Stimulated activated CD4-positive, alpha-beta T cell treated with anti-CD3 and anti-CD28 coated beads, TNF-alpha, amount 100 ng/mL, for 1 hour (primary cell): ENCODE results near the gene IQGAP2.

ENCODE experiments used
- DNase-seq, 3 donors: peaks; one replicate each; pipeline ENCODE4 v3.0.0-alpha.2; 2020; ENCODE audit warnings: low read depth in 3 of 3, low spot score in 1 of 3

IQGAP2 gene

DNA sequence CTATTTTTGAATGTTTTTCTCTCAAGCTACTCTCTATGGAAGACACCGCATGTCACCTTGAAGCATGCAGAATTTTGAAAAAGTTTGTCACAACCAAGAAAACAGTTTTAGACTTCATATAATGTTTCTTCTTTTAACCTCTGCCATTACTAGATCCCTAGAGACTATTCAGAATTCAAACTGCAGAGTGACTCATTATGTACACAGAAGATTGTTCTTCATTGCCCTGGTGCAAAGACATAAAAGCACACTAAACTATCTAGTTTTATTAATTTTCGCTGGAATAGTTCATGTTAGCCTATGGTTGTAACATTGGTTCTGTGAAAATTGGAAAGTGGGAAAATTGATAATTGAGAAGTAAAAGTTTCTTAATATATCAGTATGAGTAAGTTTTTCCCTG, 201.8 kb downstream of the IQGAP2 start:
- no peak for DNase-seq

DNA sequence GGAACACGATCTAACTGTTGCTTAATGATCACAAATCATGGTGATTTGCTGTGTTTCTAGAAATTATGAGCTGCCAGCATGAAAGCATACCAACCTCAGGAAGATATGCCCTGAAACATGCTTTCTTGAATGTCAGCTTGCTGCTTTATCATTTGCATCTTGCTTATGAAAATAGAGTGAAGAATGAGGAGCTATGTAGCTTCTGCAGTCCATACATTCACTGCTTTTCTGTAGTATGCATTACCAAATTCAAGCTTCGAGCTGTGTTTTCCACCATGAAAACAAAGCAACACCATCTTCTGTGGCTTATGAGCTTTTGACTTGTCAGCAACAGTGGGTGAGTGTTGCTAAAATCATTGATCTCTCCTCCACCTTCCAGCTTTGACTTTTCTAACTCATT, 203.6 kb downstream of the IQGAP2 start:
- DNase-seq, result no peak

DNA sequence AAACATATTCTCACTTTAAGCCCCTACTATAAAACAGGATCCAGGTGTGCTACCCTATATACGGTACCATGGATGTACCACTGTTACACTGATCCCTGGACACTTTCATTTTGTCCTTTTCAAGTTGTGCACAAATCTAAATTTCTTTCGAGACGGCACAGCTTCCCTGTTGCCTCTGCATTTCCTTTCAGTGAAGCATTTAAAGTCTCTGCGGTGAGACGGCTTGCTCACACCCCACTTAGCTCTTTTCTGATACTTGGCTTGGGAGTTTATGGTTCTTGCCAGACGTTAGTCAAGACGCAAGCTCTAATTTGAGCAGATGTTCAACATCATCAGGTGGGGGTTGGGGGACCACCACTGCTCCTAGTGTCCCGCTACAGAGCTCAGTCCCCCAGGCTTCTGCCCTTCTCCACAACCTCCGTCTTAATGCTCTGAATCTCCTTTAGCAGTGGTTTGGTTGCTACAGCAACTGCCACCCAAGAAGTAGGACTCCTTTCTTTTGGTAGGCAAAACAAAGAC, 204.3 kb downstream of the IQGAP2 start:
- DNase-seq, result no peak

DNA sequence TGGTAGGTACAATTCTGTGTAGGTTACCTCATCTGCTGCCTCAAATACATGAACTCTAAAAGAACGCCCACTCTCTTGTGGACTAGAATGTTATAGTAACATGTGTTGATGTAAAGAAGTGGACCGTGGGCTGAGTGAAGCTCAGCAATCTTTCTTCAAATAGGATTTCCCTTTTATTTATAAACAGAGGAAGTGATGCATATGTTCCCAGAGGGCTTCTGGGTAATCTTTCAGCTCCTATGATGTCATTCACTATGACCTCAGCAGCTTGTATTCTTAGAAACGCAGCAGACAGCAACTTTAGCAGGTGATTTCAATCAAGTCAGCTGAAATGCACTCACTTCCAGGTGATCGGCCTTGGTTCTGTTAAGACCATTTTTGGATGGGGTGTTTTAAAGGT, 205.7 kb downstream of the IQGAP2 start:
- no peak for DNase-seq

DNA sequence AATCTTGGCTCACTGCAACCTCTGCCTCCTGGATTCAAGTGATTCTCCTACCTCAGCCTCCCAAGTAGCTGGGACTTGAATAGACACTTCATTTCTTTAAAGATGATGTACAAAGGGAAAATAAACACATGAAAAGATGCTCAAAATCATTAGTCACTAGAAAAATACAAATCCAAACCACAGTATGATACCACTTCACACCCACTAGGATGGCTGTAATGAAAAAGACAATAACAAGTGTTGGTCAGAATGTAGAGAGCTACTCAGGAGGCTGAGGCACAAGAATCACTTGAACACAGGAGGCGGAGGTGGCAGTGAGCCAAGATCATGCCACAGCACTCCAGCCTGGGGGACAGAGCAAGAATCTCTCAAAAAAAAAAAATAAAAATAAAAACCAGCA, 207.1 kb downstream of the IQGAP2 start:
- no peak for DNase-seq

DNA sequence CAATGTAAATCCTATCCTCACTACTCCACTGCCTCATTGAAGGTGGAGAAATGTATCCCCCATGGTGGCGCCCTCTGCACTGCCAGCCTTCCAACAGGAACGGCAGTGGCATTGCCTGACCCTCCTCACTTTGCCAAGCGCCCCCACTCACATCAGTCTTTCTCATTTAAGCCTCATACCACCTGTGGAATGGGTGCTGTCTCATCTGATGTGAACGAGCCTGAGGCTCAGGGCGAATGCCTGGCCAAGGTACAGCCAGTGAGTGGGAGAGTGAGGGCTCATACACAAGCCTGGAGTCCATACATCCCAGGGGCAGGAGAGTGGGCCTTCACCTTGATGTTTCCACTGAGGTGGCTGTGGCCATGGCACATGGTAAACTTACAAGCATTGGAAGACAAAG, 209.9 kb downstream of the IQGAP2 start:
- DNase-seq, result no peak

DNA sequence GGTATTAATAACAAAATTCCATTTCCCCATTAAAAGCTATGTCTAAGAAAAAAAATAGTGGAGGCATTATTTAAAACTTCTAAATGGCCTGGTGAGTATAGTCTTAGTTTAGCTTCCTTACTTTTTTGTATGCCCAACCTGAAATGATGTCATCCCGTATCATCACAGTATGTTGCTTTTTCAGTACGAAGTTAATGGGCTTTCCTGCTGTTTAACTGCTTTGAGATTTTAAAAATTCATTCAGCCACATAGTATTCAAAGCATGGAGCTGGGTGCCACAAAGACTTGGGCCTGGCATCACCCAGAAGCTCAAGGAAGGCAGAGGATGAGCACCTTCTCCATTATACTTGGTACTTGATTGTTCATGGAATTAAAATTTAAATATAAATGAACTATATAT, 212.7 kb downstream of the IQGAP2 start:
- DNase-seq, result no peak

DNA sequence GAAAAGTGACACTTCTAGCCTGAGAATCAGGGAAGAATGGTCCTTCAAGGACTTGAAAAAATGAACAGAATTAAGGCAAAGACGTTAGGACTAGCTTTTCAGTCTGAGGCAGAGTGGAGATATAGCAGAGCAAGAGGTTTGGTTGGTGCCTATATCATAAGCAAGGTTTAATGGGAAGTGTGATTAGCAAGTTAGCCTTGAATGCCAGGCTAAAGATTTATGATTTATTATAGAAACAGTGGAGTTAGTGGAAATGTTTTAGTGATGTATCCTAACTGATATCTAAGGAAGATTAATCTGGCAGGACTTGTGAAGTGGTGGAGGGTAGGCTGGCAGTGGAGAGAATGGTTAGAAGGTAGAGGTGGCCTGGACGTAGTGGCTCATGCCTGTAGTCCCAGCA, 213.1 kb downstream of the IQGAP2 start:
- no peak for DNase-seq

DNA sequence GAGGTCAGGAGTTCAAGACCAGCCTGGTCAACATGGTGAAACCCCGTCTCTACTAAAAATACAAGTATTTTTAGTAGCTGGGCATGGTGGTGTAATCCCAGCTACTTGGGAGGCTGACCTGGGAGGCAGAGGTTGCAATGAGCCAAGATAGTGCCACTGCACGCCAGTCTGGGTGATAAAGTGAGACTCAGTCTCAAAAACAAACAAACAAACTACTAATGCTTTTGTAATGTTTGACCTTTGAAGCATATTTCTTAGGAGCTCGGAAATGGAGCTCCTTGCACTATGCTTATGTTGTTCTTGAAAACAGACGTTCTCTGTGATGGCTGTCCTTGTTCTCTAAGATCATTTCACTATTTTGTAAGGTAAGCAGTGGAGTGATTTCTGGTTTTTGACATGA, 214.1 kb downstream of the IQGAP2 start:
- no peak for DNase-seq

DNA sequence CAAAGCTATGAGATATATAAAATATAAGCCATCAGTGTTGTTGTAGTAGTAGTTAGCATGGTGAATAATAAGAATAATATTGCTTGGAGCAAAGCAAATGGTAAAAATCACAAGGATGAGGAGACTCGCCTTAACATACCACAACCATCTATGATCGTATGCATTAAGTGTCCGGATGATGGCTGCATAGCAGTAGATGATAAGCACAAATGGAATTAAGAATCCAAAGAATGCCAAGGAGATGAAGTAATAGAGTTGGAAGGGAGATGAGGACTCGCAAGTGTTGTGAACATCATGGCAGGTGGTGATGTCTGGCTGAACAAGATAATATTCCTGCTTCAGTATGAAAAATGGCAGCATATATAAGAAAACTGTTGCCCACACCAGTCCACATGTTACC, 214.6 kb downstream of the IQGAP2 start:
- no peak for DNase-seq

DNA sequence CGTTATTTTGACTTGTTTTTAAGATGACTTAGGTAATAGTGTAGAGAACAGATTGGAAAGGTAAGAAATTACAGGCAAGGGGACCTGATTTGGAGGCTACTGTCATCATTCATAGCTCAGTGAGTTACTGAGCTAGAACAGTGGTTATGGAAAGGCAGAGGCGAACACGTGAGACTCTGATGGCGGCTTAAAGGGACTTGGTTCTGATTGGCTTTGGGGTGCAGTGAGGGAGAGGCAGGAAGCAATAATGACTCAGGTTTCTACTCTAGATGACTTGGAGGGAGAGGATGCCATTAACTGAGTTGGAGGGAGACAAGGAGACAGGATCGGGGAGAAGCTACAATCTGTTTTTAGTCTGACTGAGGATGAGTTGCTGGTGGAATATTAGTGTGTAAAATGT, 217.1 kb downstream of the IQGAP2 start:
- no peak for DNase-seq

DNA sequence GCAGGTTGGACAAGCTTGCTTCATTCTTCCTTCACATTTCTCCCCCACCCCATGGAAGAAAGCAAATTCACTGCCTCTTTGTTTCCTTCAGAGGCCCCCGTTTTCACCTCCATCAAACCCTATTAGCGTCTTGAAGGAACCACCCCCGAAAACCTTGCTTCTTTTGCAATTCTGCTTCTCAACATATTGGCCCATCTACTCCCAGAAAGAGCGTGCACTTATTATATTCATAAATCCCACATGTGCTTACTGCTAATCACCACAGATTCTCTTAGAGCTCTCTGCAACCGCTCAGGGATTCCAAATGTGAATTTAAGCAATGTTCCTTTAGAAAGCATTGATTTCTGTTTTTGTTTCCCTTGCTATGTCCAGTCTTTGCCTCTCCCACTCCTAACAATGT, 219.0 kb downstream of the IQGAP2 start:
- DNase-seq, result no peak

DNA sequence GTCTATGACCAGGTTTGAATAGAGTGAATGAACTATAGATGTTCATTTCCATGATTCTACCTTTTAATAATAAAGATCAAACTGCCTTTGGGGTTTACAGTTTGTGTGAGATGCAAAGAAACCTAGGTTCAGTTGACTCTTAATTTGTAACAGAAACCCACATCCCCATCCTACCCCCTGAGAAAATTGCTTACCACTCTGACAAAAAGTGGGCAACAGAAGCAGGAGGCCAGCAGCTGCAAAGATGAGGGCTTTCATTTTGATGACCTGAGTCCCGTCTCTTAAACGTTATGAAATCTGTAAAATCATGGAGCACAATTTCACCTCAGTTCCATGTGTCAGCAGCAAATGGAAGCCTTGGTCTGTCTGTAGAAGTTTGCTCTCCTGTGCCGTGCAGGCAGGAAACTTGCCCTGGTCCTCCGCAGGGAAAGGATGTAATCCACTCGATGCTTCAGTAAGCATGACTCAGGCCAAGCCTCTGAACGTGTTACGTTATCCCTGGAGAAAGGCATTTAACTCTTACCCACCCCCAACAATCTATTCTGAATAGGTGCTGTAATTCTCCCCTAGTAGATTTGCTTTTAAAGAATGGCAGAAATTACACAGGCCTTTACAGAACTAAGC, 220.0 kb downstream of the IQGAP2 start, which contains the start of gene F2RL2:
Gene F2RL2 (minus strand): TSS at position 431 of the 624 bp plus-strand sequence. CDS start 173 bp downstream, at position 258.
- DNase-seq, result no peak

DNA sequence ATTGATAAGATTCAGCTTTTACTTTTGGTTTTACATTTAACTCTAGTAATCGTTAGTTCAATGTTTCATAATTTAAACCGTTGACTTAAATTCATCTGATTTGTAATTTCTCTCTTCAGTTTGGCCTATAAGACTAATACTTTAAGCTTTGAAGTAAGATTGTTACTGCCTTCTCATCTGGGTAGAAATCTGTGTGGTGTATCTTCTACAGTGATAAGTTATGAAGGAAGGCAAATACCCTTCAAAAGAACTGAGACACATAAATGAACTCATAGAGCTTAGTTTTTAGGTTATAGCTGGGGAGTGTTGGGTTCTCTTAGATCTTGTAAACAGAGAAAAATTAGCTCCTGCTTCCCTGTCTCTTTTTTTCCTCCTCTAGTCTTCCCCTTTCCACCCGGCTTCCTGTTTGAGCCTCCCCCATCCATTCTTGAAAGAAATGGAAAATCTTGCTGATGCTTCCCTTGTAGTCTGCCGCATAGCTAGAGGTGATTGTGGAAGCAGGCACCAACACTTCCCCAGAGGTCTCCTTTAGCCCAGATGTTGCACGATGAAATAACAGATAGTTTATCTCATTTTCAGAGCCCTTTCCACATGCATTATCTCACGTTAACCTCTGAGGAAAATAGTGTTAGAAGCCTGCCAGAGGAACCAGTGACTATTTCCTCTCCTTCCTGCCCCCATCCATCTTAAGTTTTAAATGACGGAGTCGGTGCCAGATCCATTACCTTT, 222.2 kb downstream of the IQGAP2 start:
- no peak for DNase-seq

DNA sequence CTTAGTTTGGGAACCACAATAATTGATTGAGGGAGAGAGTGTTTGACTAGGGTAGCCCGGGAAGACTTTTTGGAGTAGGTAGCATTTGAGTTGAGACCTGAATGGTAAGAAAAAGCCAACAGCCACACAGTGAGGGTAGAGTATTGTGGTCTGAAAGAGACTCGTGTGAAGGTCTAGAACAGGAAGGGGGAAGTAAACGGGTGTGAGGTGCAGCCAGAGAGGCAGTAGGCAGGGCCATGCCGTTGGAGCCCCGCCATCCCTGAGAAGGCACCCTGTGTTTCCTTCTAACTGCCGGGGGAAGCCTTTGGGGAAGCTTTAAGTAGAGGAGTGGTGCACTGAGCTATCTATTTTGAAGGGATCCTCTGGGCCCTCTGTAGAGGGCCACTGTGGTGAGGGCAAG, 223.7 kb downstream of the IQGAP2 start:
- no peak for DNase-seq

DNA sequence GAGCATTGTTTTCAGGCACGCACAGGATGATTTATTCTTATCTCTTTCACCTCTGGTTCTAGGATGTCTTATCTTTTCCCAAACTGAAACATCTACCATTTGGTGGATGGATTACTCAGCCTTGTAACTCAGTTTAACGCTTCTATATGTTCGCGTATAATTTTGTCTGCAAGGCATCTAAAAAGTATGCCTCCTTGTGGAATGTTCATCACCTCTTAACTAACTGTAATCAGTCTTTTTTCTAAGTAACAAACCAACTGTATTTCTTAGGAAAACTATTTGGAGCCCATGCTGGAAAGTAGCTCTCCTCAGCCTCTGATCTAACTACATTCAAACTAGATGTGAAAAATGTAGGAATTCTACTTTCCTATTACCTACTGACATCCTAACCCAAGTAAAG, 231.6 kb downstream of the IQGAP2 start:
- DNase-seq, result no peak

DNA sequence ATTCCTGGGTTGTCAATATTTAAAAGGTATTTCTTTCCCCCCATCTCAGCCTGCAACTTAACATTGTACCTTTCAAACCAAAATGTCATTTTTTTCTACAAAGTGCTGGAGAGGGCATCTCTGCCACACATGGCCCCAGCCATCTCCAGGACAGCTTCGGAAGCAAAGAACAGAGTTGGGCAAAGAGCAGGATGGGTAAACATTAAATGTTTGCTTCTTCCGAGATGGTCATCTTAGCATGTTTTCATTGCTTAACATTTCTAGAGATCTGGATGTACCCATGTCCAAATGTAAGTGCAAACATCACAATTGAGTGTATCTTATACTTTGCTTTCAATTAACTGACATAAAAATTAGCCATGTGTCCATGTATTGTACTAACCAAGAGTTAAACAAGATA, 234.4 kb downstream of the IQGAP2 start:
- DNase-seq, result no peak

DNA sequence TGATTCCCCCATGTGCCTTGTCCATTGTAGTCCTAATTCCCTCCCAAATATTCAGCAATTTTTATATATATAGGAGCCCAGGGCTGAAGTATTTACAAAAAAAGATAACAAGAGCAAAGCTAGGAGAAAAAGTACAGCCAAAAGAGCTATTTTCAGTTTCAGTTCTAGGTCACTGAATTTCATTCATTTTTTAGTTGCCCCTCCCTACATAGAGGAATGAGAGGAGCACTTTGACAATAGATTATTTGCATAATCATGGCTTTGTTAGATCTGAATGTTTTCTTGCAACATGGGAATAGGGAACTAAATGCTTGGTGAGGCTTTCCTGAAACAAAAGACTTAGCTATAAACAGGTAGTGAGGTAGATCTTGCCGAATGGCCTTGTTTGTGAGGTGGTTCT, 235.4 kb downstream of the IQGAP2 start:
- no peak for DNase-seq

DNA sequence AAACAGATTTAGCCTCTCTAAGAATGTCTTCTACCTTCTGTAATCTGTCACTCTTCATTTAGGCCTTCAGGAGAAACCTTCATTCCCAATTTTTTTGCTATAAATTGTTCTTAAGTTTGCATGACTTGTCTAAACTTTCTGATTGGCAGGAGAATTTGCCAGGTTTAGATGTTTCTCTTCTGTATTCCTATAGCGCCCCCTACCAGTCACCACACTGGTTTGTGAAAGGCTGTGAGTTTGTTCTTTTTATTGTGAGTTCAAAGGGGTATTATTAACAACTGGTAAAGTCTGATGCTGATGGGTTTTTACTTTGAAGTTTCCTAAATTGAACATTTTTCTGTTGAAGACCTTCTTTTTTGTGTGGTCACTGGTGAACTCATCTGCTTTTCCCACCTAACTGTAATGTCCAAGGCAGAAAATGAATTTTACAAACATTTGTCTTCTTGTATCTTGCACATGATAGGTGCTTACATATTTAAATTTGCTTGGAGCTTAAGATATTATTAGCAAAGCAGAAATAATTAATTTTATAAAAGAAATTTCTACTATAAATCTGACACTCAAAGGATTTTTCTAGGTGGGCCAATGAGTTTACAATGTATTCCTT, 238.5 kb downstream of the IQGAP2 start:
- peak; percentile 13 to 30 (median 13) for DNase-seq

DNA sequence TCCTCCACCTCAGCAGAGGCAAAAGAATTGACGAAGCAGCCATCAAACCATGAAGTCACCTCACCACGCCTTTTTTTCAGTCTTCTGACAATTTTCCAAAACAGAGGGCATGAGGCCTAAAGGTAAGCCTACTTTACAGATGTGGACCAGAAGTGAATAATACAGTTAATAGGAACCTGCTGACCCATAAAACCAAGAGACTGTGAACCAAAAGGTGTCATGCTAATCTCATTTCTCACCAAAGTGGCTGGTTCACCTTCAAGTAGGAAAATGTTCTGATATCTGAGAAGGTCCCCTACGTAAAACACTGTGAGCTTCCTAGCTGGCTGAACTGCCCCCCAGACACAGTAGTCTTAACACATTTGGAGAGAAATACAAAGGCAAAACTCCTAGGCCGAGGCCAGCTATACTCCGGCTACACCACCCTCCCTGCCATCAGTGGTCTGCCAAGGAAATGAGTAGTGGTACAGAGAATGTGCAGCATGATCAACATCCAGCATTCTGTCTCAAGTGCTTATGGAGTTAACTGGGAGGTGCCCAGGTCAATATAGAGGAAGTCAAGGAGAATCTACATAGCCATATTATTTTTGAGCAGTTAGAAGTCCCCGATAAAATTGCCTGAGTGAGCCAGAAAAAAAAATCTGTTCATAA, 239.4 kb downstream of the IQGAP2 start:
- DNase-seq, result no peak

DNA sequence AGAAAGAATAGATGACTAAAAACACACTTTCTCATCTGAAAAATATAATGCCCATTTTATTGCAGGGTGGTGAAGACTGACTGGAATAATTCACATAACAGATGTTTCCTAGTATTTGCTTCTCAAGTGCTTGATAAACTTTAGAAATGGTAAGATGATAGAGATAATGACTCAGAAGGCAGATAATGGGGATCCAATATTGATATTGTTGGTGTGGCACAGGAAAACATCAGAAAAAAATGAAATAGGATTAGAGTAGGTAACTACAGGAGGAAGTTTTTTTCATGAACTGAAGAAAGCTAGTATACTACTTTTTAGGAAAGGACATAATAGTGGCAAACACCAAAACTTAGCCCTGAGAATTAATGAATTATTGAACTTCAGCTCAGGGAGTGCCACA, 240.3 kb downstream of the IQGAP2 start:
- no peak for DNase-seq

DNA sequence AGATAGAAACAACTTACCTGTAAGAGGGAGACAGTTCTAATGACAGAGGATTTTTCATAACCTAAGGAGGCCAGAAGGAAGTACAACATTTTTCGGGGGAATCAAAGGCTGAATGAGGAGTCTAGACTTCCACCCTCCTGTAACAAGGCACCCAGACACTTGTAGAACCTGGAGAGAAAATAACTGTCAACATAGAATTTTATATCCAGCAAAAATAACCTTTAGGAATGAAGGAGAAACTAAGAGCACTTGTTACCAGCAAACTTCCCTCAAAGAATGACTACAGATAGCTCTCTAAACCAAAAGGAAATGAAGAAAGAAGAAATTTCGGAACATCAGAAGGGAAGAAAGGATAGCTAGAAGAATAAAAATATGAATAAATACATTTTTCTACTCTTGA, 246.1 kb downstream of the IQGAP2 start:
- no peak for DNase-seq
